Stimulated activated effector memory CD8-positive, alpha-beta T cell treated with anti-CD3 and anti-CD28 coated beads, Interleukin-12 subunit alpha, Interleukin-12 subunit beta, amount 100 ng/mL, for 72 hours (primary cell): ENCODE measurements around the gene NEURL1.

Source experiments
- ATAC-seq: fragments of 150-1000 bp; cut with Tn5 transposase; 2 replicates; pipeline ENCODE4 v1.10.0; 2021
- DNase-seq, 2 donors: peaks; one replicate each; pipeline ENCODE4 v3.0.0; 2021 to 2022; ENCODE audit warnings: low spot score in 2 of 2
- H3K27ac Mint-ChIP-seq: one replicate; pipeline ENCODE4 v1.8.0; 2022; ENCODE audit warnings: mild to moderate bottlenecking, mixed read lengths
- H3K36me3 Mint-ChIP-seq: one replicate; pipeline ENCODE4 v1.8.0; 2022; ENCODE audit warnings: mild to moderate bottlenecking, mixed read lengths
- H3K4me1 Mint-ChIP-seq: one replicate; pipeline ENCODE4 v1.8.0; 2022; ENCODE audit warnings: mixed read lengths
- H3K4me3 Mint-ChIP-seq: one replicate; pipeline ENCODE4 v1.8.0; 2022; ENCODE audit warnings: mild to moderate bottlenecking, mixed read lengths
- H3K9me3 Mint-ChIP-seq: one replicate; pipeline ENCODE4 v1.8.0; 2022; ENCODE audit warnings: mixed read lengths

Gene NEURL1

GRCh38 chr10:103641326-103641725 is 147.8 kb downstream of the NEURL1 start:
- DNase-seq, result no peak
- Mint-ChIP-seq H3K27ac (no peak overlapping the region), H3K4me1 (no peaks in the 10 kb centered on the region), H3K9me3 (no peaks in the 10 kb centered on the region), H3K4me3 (no peak overlapping the region), H3K36me3 (no peaks in the 10 kb centered on the region)
- no peak for ATAC-seq
